ELR (cell line): ENCODE results near the gene KBTBD3.

Source experiments
- DNase-seq: peaks from one replicate; pipeline ENCODE4 v3.0.0-alpha.2; 2015; ENCODE audit warnings: low read depth

Gene KBTBD3

GRCh38 chr11:106001304-106002012 is 75.7 kb downstream of the KBTBD3 start:
- DNase-seq = peak; percentile 6
